ENCODE data around the gene GPR83.

GRCh38 chr11:94330789-94331188 lies 70.4 kb downstream of the GPR83 start:
- no peak for TF ChIP-seq CTCF (IDR thresholded peaks at IDR 0.05)
- no peak for TF ChIP-seq EP300 (IDR thresholded peaks at IDR 0.05)

All from esophagus muscularis mucosa (tissue), 3 donors.